GM21737 (cell line): ENCODE results near the gene PRR11.
A peak's percentile ranks its signal among the peaks of the same experiment; 100 is the strongest.
"Not testable (repeated sequence)": the region's sequence is repeated elsewhere in the genome, so short reads cannot be mapped to it uniquely, and the experiment has no call there.

ENCODE experiments used
- ATAC-seq: cut with Tn5 transposase; IDR thresholded peaks from one replicate; pipeline ENCODE4 v1.9.1; 2021; ENCODE audit warnings: mild to moderate bottlenecking, moderate library complexity; ENCODE audit not compliant: unreplicated experiment

PRR11 gene

GRCh38 chr17:59151006-59151405, 4.5 kb upstream of the PRR11 start:
- ATAC-seq = no peak

DNA sequence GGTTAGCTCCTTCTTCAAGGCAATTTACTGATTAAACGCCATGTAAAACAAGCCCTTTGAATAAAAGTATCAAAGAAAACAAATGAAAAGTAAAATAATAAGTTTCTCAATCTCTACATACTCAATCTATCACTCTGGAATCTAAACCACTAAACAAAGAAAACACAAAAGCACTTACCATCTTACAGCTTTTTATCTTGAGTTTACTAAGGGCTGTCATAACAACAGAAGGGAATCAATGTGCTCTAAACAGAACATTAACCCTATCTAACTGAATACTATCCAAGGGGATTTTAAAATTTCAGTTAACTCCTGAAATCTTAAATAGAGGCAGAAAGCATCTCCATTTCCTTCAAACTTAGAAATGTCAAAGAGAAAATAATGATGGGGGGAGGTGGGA, 4.0 kb upstream of the PRR11 start:
- ATAC-seq = no peak

DNA sequence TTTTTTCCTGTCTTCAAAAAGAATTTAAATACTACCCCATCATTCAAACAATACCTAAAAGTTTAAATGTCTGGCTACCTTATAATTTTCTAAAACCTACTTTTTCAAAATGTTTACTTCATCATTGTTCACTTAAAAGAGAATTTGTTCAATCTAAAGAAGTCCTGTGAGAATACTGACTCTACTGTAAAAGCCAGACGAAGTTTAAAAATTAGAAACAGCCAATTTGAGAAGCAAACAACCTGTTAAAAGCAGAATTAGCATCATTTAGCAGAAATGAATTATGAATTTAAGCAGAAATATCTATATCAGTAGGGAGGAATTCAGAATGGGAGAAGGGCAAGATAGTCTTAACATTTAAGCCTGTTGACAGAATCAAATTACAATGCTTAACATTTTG, 2.6 kb upstream of the PRR11 start:
- ATAC-seq = no peak

DNA sequence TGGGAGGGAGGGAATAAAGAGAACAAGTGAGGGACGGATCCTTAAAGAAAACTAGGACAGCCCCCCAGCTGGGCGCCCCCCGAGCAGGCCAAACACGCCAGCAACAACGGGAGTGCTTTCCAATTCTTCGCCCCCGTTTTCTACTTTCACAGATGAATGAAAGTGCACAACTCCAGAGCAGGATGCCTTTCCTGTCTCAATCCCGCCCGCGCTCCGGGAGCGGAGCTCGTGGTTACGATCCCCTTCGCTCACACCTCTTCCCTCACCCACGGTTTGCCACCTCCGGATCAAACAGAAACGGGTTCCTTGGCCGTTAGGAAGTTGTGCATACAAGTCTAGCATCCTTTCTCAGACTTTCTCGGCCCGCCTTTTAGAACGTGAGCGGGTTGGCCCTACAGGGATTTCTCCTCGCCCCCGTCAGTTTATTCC, 1.2 kb upstream of the PRR11 start:
- no peak for ATAC-seq

DNA sequence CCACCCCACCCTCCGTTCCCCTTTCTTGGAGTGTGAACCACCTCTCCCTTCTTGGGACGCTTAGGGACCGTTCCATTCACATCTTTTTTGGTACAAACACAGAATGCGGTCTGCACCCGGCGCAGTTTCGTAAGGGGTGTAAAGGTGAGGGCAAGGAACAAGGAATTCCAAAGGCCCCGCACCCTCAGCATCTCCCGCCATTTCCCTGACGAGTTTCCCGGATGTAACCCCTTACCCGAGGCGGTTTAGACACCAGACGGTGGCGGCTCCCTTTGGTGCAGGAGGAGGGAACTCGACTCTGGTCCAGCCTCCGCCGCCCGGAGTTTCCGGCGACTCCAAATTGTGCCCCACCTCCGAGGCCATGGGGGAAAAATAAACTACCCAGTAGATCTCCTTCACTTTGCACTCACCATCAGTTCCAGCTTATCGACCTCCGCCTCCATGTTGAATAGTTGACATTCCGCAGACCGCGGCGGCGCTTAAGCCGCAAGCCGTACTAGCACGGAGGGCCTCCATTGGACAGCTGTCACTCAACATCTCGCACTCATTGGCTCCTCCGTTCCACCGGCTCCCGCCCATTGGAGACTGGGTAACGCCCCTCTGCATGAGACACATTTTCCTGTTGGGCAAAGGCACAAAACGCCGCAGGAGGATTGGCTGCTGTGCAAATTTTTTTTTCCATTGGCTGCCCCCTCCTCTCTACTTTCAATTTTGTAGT, 666 bp upstream of the PRR11 start, which contains the start of gene SKA2:
Gene SKA2, minus strand, starts transcription at position 466 of the 718 bp plus-strand sequence. Its CDS starts 23 bp downstream, at position 443.
- ATAC-seq = peak; percentile 81

DNA sequence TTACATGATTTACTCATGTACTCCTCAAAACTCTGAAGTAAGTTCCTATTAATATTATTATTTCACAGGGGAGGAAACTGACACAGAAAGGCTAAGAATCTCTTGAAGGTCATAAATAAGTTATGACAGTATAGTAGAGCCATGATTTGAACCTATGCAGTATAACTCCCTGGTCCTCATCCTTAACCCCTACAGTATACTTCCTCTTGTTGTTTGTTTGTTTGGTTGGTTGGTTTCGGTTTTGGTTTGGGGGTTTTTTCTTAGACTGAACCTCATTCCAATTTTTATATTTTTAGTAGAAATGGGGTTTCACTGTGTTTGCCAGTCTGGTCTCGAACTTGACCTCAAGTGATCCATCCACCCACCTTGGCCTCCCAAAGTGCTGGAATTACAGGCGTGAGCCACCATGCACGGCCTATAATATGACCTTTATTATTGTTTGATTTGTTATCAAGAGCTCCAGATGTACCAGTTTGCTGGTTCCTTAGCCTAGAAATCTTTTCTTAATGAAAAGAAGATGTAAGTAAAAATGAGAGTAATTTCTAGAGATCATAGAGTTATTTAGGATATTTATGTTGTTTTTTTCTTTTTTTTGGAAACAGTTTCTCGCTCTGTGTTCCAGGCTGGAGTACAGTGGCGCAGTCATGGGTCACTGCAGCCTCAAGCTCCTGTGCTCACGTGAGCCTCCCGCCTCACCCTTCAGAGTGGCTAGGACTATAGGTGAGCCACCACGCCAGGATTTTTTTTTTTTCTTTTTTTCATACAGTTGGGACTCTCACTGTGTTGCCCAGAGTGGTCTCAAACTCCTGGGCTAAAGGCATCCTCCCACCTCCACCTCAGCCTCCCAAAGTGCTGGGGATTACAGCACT, 4.8 kb downstream of the PRR11 start:
- ATAC-seq = no peak

DNA sequence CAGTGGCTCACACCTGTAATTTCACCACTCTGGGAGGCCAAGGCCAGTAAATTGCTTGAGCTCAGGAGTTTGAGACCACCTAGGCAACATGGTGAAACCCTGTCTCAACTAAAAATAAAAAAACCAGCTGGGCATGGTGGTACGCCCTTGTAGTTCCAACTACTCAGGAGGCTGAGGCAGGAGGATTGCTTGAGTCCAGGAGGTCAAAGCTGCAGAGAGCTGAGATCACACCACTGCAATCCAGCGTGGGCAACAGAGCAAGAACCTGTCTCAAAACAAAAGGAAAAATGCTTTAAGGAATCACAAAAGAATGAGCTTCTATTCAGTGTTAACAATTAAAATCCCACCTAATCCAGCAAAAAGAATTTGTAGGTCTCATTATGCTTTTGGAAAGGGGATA, 5.9 kb downstream of the PRR11 start:
- no peak for ATAC-seq

DNA sequence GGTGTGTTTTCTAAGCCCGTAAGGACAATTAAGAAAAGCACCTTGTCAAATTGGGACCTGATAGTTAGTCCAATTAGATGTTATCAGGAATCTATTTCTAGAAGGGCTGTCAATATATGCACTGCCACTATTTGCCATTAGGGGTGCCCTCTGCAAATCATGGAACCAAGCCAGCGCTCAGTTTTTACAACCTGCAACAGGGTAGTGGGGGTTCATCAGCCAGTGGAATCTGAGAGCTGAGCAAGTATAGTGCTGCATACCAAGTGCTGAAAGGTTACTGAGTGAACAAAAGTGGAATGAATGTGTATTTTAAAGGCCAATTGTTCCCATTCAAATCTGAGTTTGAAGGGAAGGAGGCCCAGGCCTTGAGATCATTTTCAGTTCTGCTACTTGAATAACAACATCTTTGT, 10.4 kb downstream of the PRR11 start:
- ATAC-seq = no peak

GRCh38 chr17:59167571-59168001, 12.0 kb downstream of the PRR11 start:
- no peak for ATAC-seq

GRCh38 chr17:59172436-59173004, 17.0 kb downstream of the PRR11 start:
- no peak for ATAC-seq

DNA sequence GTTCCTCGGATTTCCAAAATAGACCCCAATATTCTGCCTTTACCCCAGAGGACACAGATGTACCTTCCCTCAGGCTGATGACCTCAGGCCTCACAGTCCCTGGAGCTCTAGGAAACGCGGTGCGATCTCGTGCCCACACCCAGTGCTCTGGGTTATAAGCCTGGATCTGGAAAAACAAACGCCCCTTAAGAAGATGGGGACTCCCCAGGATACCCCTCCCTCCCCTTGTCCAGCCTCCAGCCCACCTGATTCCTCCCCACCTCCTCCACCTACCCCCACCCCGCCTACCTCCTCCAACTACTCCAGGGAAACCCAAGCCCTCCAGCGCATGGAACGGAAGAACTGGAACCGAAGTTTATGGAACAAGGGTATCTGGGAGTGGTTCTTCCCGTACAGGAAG, 19.1 kb downstream of the PRR11 start:
- ATAC-seq = no peak

DNA sequence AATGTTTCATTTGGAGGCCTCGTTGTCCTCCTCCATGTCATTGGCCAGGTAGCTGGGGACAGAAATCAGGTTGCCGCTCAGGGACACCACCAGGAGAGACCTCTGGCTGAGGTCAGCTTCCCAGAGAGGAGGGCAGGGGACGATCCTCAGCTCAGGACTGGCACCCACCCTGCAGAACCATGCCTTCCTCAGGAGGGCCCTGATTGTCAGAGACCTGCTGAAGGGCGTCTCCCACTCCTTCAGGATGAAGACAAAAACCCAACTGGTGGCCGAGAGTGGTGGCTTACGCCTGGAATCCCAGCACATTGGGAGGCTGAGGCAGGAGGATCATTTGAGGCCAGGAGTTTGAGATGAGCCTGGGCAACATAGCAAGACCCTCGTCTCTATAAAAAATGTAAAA, 19.5 kb downstream of the PRR11 start:
- no peak for ATAC-seq

GRCh38 chr17:59178266-59178985, 22.9 kb downstream of the PRR11 start:
- no peak for ATAC-seq

- ATAC-seq = not testable (repeated sequence)
Measured at GRCh38 chr17:59179601-59180000, 24.1 kb downstream of the PRR11 start.

DNA sequence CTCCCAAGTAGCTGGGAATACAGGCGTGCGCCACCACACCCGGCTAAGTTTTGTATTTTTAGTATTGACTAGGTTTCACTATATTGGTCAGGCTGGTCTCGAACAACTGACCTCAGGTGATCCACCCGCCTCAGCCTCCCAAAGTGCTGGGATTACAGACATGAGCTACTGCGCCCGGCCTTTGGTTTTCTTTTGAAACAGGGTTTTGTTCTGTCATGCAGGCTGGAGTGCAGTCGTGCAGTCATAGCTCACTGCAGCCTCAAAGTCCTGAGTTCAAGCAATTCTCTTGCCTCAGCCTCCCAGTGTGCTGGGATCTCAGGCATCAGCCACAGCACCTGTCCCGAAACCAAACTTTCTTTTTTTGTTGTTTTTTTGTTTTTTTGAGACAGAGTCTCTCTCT, 25.1 kb downstream of the PRR11 start:
- ATAC-seq = no peak

- ATAC-seq = no peak
Measured at GRCh38 chr17:59181481-59181880, 25.9 kb downstream of the PRR11 start.

DNA sequence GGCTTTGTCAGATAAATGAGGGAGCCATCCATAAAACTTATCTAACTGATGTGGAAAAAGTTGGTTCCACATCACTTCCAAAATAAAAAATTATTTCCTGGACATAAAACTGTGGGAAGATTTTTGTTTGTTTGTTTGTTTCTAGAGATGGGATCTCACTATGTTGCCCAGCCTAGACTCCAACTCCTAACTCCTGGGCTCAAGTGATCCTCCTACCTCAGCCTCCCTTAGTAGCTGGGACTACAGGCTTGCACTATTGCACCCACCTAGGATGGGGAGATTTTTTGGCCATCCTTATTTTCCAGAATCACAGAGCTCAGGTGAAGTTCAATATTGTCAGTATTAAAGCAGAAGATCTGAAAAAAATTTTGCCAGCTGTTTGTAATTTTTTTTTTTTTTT, 30.5 kb downstream of the PRR11 start:
- ATAC-seq = no peak

GRCh38 chr17:59186850-59187249, 31.3 kb downstream of the PRR11 start:
- no peak for ATAC-seq

GRCh38 chr17:59190806-59191205, 35.3 kb downstream of the PRR11 start:
- ATAC-seq = no peak

GRCh38 chr17:59193336-59193862, 37.9 kb downstream of the PRR11 start:
- ATAC-seq = no peak

DNA sequence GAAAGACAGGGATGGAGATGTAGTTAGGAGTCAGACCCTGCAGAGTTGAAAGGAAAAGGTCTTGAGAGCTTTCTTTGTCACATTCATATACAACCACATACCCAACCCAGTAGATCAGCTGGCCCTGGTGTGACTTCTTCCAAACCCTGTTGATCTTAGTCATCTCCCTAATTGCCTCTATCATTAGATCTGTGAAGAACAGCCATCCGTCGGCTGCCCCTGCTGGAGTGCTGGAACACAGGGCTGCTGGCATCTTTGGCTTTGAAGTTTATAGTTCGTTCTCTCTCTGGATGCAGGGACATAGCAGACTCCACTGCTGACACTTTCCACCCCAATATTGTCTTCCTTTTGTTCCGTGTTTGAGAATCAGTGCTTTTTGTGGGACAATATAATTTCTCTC, 43.9 kb downstream of the PRR11 start:
- no peak for ATAC-seq
